Fibroblast of lung (primary cell): ENCODE data around the gene KIF6. TPM values are rescaled to one million over a fixed set of nuclear protein-coding genes. Genes with fewer than 3 reads are reported as not detected.
"Not testable (repeated sequence)": the region's sequence is repeated elsewhere in the genome, so short reads cannot be mapped to it uniquely, and the experiment has no call there.

Experiments used
- DNase-seq, 2 donors: peaks; one replicate each; pipeline versions ENCODE4 v3.0.0 to v3.0.0-alpha.2; 2010; ENCODE audit warnings: low read depth in 2 of 2
- H2AFZ ChIP-seq: 2 replicates; pipeline ENCODE4 v1.5.1; 2012; ENCODE audit warnings: low read length, control low read depth, inconsistent platforms
- H3K27ac ChIP-seq: 2 replicates; pipeline ENCODE4 v1.5.1; 2011; ENCODE audit warnings: low read length, control low read depth; ENCODE audit not compliant: insufficient read depth
- H3K27me3 ChIP-seq: 2 replicates; pipeline ENCODE4 v1.5.1; 2011; ENCODE audit warnings: mild to moderate bottlenecking, low read length; ENCODE audit not compliant: control insufficient read depth, insufficient read depth
- H3K36me3 ChIP-seq: 2 replicates; pipeline ENCODE4 v1.5.1; 2011; ENCODE audit warnings: low read length; ENCODE audit not compliant: control insufficient read depth, insufficient read depth
- H3K4me1 ChIP-seq: 2 replicates; pipeline ENCODE4 v1.5.1; 2011; ENCODE audit warnings: low read length; ENCODE audit not compliant: control insufficient read depth, insufficient read depth; ENCODE audit errors: extremely low read depth
- H3K4me2 ChIP-seq: 2 replicates; pipeline ENCODE4 v1.5.1; 2011; ENCODE audit warnings: low read length, control low read depth; ENCODE audit not compliant: insufficient read depth; ENCODE audit errors: extremely low read depth
- H3K4me3 ChIP-seq, 4 experiments: fragments of 200-600 bp in 1 of 4; sonication (generic) in 1 of 4; replicated peaks in 1 of 4; 2 replicates each; pipeline ENCODE4 v1.5.1; 2011 to 2016; ENCODE audit warnings: low read length in 4 of 4, low read depth in 3 of 4, mild to moderate bottlenecking in 3 of 4, control low read depth in 2 of 4, inconsistent platforms in 1 of 4, mixed read lengths in 1 of 4; ENCODE audit not compliant: insufficient read depth in 1 of 4; ENCODE audit errors: control extremely low read depth in 1 of 4
- H3K79me2 ChIP-seq: 2 replicates; pipeline ENCODE4 v1.5.1; 2012; ENCODE audit warnings: mild to moderate bottlenecking, low read length, inconsistent platforms; ENCODE audit not compliant: control insufficient read depth, insufficient read depth
- H3K9ac ChIP-seq: 2 replicates; pipeline ENCODE4 v1.5.1; 2011; ENCODE audit warnings: mild to moderate bottlenecking, low read length, control low read depth; ENCODE audit not compliant: insufficient read depth
- H3K9me3 ChIP-seq: 2 replicates; pipeline ENCODE4 v1.5.1; 2012; ENCODE audit warnings: low read depth, low read length; ENCODE audit not compliant: control insufficient read depth, insufficient read depth
- H4K20me1 ChIP-seq: 2 replicates; pipeline ENCODE4 v1.5.1; 2011; ENCODE audit warnings: low read length; ENCODE audit not compliant: control insufficient read depth, insufficient read depth; ENCODE audit errors: extremely low read depth
- CTCF ChIP-seq, 2 donors: IDR thresholded peaks in 1 of 2; conservative IDR thresholded peaks in 1 of 2; 1 replicate in 1 of 2; 2 replicates in 1 of 2; pipeline ENCODE4 v1.5.1; 2011 to 2012; ENCODE audit warnings: low read length in 2 of 2, control low read depth in 1 of 2, inconsistent platforms in 1 of 2, low read depth in 1 of 2, mild to moderate bottlenecking in 1 of 2
- EZH2 ChIP-seq: IDR thresholded peaks from 2 replicates; pipeline ENCODE4 v1.5.1; 2012; ENCODE audit warnings: low read length, control low read depth, mild to moderate bottlenecking; ENCODE audit errors: missing control alignments
- polyA plus RNA-seq, 2 donors: library from polyadenylated mRNA; depleted of rRNA in 1 of 2; stranded (reverse) in 1 of 2; unstranded in 1 of 2; fragments of >200 nt; gene quantifications; 2 replicates each; pipeline ENCODE4 v1.2.1, GENCODE V29; 2011 to 2012; ENCODE audit warnings: missing spikeins in 1 of 2
- total RNA-seq: library from RNA; depleted of rRNA; stranded (reverse); fragments of >200 nt; gene quantifications from 2 replicates; pipeline ENCODE4 v1.2.1, GENCODE V29; 2014

KIF6 gene
- total and polyA plus RNA-seq, 2 donors (not counting 1 experiment from before 2014, with no cell fraction given), result 0.24 to 0.83 TPM

GRCh38 chr6:39508515-39508914, 216.7 kb downstream of the KIF6 start:
- Histone ChIP-seq H3K4me2 (no peak overlapping the region), H3K4me1 (no peaks in the 10 kb centered on the region), H3K79me2 (no peaks in the 10 kb centered on the region), H3K9ac (no peak overlapping the region), H3K27me3 (no peaks in the 10 kb centered on the region), H3K27ac (no peak overlapping the region), H4K20me1 (no peaks in the 10 kb centered on the region), H3K9me3 (no peaks in the 10 kb centered on the region), H2AFZ (no peak overlapping the region), H3K4me3 (no peak overlapping the region), H3K36me3 (no peaks in the 10 kb centered on the region)
- TF ChIP-seq CTCF (conservative IDR thresholded peaks at IDR 0.05 in 1 of 2, IDR thresholded peaks at IDR 0.05 in 1 of 2; ENCODE audit: low read depth in 1 of 2, low read length in 2 of 2), result no peak
- no peak for TF ChIP-seq EZH2
- no peak for DNase-seq

GRCh38 chr6:39507331-39507998, 217.7 kb downstream of the KIF6 start:
- Histone ChIP-seq H3K79me2 (no peaks in the 10 kb centered on the region), H3K27ac (no peak overlapping the region), H3K36me3 (no peaks in the 10 kb centered on the region), H3K4me1 (no peaks in the 10 kb centered on the region), H3K27me3 (no peaks in the 10 kb centered on the region), H3K9ac (no peak overlapping the region), H4K20me1 (no peaks in the 10 kb centered on the region), H3K4me2 (no peak overlapping the region), H2AFZ (no peak overlapping the region), H3K4me3 (no peak overlapping the region), H3K9me3 (no peaks in the 10 kb centered on the region)
- no peak for DNase-seq
- TF ChIP-seq EZH2 (no peak), CTCF (conservative IDR thresholded peaks at IDR 0.05 in 1 of 2, IDR thresholded peaks at IDR 0.05 in 1 of 2; ENCODE audit: low read depth in 1 of 2, low read length in 2 of 2) (no peak)

GRCh38 chr6:39502362-39502955, 222.7 kb downstream of the KIF6 start:
- not testable (repeated sequence) for H3K9me3 ChIP-seq, H3K4me1 ChIP-seq, H3K27ac ChIP-seq, H3K27me3 ChIP-seq, H3K79me2 ChIP-seq, H3K4me3 ChIP-seq, DNase-seq, H3K9ac ChIP-seq, H4K20me1 ChIP-seq, H2AFZ ChIP-seq, H3K4me2 ChIP-seq, H3K36me3 ChIP-seq
